Daoy (cell line): ENCODE data around the gene MOGAT2. TPM values are rescaled to one million over a fixed set of nuclear protein-coding genes. Genes with fewer than 3 reads are reported as not detected.

Experiments
- DNase-seq: peaks from one replicate; pipeline ENCODE4 v3.0.0-alpha.2; 2015; ENCODE audit warnings: low read depth
- total RNA-seq: library from RNA; depleted of rRNA; stranded (reverse); fragments of >200 nt; shearing (Covaris generic); gene quantifications from 2 replicates; pipeline ENCODE4 v1.2.3, GENCODE V29; 2014; rRNA removed

The MOGAT2 gene
- total RNA-seq, 1 experiment from 2014 or later: not detected

GRCh38 chr11:75780888-75781287, 63.2 kb downstream of the MOGAT2 start:
- no peak for DNase-seq

- no peak for DNase-seq
These were observed 63.7 kb downstream of the MOGAT2 start for GRCh38 chr11:75781296-75781695.

- DNase-seq: no peak
These were observed 64.2 kb downstream of the MOGAT2 start for GRCh38 chr11:75781831-75782230.

Other genes with a start within 250 kb of the MOGAT2 start
- gene GDPD5, start 191.9 kb upstream of the MOGAT2 start, total RNA-seq: 2.6 and 3.7 TPM in 2 replicates
- gene SERPINH1, start 155.6 kb upstream of the MOGAT2 start, total RNA-seq: 300 and 415 TPM in 2 replicates
- 0.36 and 0.40 TPM in 2 replicates for gene MAP6, start 48.8 kb upstream of the MOGAT2 start, total RNA-seq
- gene DGAT2, start 50.9 kb downstream of the MOGAT2 start, total RNA-seq: 9.4 and 19.3 TPM in 2 replicates
- gene UVRAG, start 97.4 kb downstream of the MOGAT2 start, total RNA-seq: 9.9 and 10.0 TPM in 2 replicates